ENCODE results near the gene LY6G5B.

Gene LY6G5B

DNA sequence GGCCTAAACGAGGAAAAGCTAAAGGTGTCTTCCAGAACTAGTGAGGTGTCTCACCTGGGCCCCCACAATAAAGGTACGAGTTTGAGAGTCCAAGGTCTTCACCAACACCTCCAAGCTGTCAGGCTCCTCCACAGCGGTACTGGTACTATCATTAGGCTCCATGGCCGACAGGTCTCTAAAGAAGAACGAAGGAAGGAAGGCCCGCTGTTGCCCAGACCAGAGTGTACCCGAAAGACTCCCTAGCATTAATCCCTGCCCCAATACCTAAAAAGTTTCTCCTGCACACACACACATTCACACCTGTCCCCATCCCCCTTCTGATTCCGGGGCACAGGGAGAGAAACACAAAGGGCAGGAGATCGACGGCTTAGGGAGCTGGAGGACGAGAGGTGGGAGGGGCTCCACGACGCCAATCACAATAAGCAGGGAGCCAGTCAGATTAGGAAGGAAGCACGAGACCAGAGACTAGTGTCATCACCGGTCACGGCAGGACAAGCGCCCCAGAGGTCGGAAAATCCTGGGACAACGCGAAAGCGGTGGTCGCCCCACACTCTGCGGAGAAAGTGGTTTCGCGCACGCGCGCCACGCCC, 18.1 kb upstream of the LY6G5B start:
- TF ChIP-seq CTCF (IDR thresholded peaks at IDR 0.05; ENCODE audit: low read depth, low read length) (no peak), EZH2phosphoT487 (IDR thresholded peaks at IDR 0.05; ENCODE audit: low read depth) (no peak)
- peaks cover 39% of the 10 kb centered on the region for H3K79me2 ChIP-seq (ENCODE audit: low read length)
- peaks cover 2% of the 10 kb centered on the region; the same call in 1 of the 2 replicates for H4K20me1 ChIP-seq (ENCODE audit: insufficient read depth, low read length)
- H2AFZ ChIP-seq (ENCODE audit: low read depth, low read length) = 0 out of 2 replicates have a peak overlapping the region, but pooled peaks have one; percentile 41
- H3K9me3 ChIP-seq (ENCODE audit: insufficient read depth, low read length) = no peaks in the 10 kb centered on the region
- H3K4me2 ChIP-seq (ENCODE audit: low read length) = peak overlapping the region; percentile 87
- H3K36me3 ChIP-seq (replicated peaks; ENCODE audit: low read depth, low read length) = peaks cover 10% of the 10 kb centered on the region
- H3K27ac ChIP-seq (ENCODE audit: low read length) = peak overlapping the region; percentile 91
- H3K4me3 ChIP-seq (ENCODE audit: low read length) = peak overlapping the region; percentile 96
- peak overlapping the region; percentile 94 for H3K9ac ChIP-seq (ENCODE audit: low read length)
- H3K27me3 ChIP-seq (ENCODE audit: low read depth, low read length) = no peaks in the 10 kb centered on the region
- peaks cover 8% of the 10 kb centered on the region for H3K4me1 ChIP-seq (ENCODE audit: low read length)

GRCh38 chr6:31652925-31653724, 16.7 kb upstream of the LY6G5B start:
- Histone ChIP-seq H3K4me1 (ENCODE audit: low read length) (peaks cover 8% of the 10 kb centered on the region), H3K4me2 (ENCODE audit: low read length) (peak overlapping the region; percentile 87), H3K27me3 (ENCODE audit: low read depth, low read length) (no peaks in the 10 kb centered on the region), H4K20me1 (ENCODE audit: insufficient read depth, low read length) (peaks cover 2% of the 10 kb centered on the region; the same call in 1 of the 2 replicates), H3K27ac (ENCODE audit: low read length) (peak overlapping the region; percentile 91), H3K79me2 (ENCODE audit: low read length) (peaks cover 39% of the 10 kb centered on the region), H3K36me3 (replicated peaks; ENCODE audit: low read depth, low read length) (peaks cover 6% of the 10 kb centered on the region), H3K4me3 (ENCODE audit: low read length) (peak overlapping the region; percentile 96), H3K9me3 (ENCODE audit: insufficient read depth, low read length) (no peaks in the 10 kb centered on the region), H3K9ac (ENCODE audit: low read length) (peak overlapping the region; percentile 94), H2AFZ (ENCODE audit: low read depth, low read length) (no peak overlapping the region)
- TF ChIP-seq CTCF (IDR thresholded peaks at IDR 0.05; ENCODE audit: low read depth, low read length) = no peak; the same call in 1 of the 2 replicates
- no peak for TF ChIP-seq EZH2phosphoT487 (IDR thresholded peaks at IDR 0.05; ENCODE audit: low read depth)

DNA sequence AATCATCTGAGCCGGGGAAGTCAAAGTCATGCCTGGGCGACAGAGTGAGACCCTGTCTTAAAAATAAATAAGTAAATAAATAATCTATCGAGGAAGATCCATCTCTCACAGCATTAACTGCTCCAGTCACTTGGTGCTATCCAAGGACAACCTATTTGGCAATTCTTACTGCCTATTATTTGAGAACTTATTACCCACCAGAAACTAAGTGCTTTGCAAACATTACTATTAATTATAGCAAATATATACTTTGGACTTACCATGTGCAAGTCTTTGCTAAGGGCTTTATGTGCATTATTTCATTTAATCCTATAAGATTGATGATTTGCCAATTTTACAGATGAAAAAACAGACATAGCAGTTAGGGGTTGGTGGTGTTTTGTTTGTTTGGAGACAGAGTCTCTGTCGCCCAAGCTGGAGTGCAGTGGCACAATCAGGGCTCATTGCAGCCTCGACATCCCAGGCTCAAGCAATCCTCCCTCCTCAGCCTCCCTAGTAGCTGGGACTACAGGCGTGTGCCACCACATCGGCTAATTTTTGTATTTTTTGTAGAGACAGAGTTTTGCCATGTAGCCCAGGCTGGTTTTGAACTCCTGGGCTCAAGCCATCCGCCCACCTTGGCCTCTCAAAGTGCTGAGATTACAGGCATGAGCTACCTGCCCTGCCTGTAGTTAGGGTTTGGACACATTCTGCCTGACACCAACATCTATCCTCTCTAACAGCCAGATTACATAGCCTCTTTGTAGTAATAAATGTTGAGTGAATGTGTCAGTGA, 15.0 kb upstream of the LY6G5B start:
- no peak overlapping the region for H3K9ac ChIP-seq (ENCODE audit: low read length)
- no peaks in the 10 kb centered on the region for H3K36me3 ChIP-seq (replicated peaks; ENCODE audit: low read depth, low read length)
- no peak overlapping the region for H3K4me3 ChIP-seq (ENCODE audit: low read length)
- peaks cover 41% of the 10 kb centered on the region for H3K79me2 ChIP-seq (ENCODE audit: low read length)
- TF ChIP-seq CTCF (IDR thresholded peaks at IDR 0.05; ENCODE audit: low read depth, low read length) (no peak), EZH2phosphoT487 (IDR thresholded peaks at IDR 0.05; ENCODE audit: low read depth) (no peak)
- no peak overlapping the region for H2AFZ ChIP-seq (ENCODE audit: low read depth, low read length)
- no peak overlapping the region for H3K27ac ChIP-seq (ENCODE audit: low read length)
- no peaks in the 10 kb centered on the region for H3K27me3 ChIP-seq (ENCODE audit: low read depth, low read length)
- H3K9me3 ChIP-seq (ENCODE audit: insufficient read depth, low read length) = no peaks in the 10 kb centered on the region
- peaks cover 14% of the 10 kb centered on the region for H3K4me1 ChIP-seq (ENCODE audit: low read length)
- H3K4me2 ChIP-seq (ENCODE audit: low read length) = no peak overlapping the region
- peaks cover 2% of the 10 kb centered on the region; the same call in 1 of the 2 replicates for H4K20me1 ChIP-seq (ENCODE audit: insufficient read depth, low read length)

Data from OCI-LY3 (cell line).